OCI-LY1 (cell line): Measurements from ENCODE around the gene JPH3.

Experiments
- H2AFZ ChIP-seq: fragments of 200-600 bp; sonication (generic), shearing (Covaris generic); 2 replicates; pipeline ENCODE4 v1.6.0; 2014; ENCODE audit warnings: antibody characterized with exemption, mild to moderate bottlenecking, low read length
- H3F3A ChIP-seq: fragments of 200-600 bp; sonication (generic), shearing (Covaris generic); 2 replicates; pipeline ENCODE4 v1.6.0; 2014; ENCODE audit warnings: mild to moderate bottlenecking, antibody characterized with exemption, low read length, moderate library complexity; ENCODE audit not compliant: insufficient read depth
- H3K27ac ChIP-seq: fragments of 200-600 bp; sonication (generic); 2 replicates; pipeline ENCODE4 v1.5.1; 2014; ENCODE audit warnings: low read length, mixed run types, mild to moderate bottlenecking, low read depth; ENCODE audit not compliant: poor library complexity, severe bottlenecking
- H3K27me3 ChIP-seq: fragments of 200-600 bp; sonication (generic); 2 replicates; pipeline ENCODE4 v1.6.0; 2014; ENCODE audit warnings: antibody characterized with exemption, mild to moderate bottlenecking, low read length, moderate library complexity; ENCODE audit not compliant: insufficient read depth
- H3K36me3 ChIP-seq: fragments of 200-600 bp; sonication (generic); 2 replicates; pipeline ENCODE4 v1.6.1; 2014; ENCODE audit warnings: mild to moderate bottlenecking, antibody characterized with exemption, low read length, moderate library complexity, mixed read lengths; ENCODE audit not compliant: insufficient read depth
- H3K4me1 ChIP-seq: fragments of 200-600 bp; sonication (generic); 2 replicates; pipeline ENCODE4 v1.5.1; 2014; ENCODE audit warnings: mild to moderate bottlenecking, low read length, moderate library complexity; ENCODE audit not compliant: insufficient read depth, severe bottlenecking
- H3K4me2 ChIP-seq: fragments of 200-600 bp; sonication (generic), shearing (Covaris generic); 2 replicates; pipeline ENCODE4 v1.6.1; 2014; ENCODE audit warnings: low read length
- H3K4me3 ChIP-seq: fragments of 200-600 bp; sonication (generic); 2 replicates; pipeline ENCODE4 v1.5.1; 2014; ENCODE audit warnings: low read length, low read depth, mild to moderate bottlenecking, mixed read lengths; ENCODE audit not compliant: poor library complexity, severe bottlenecking
- H3K79me2 ChIP-seq: fragments of 200-600 bp; shearing (Covaris generic); 2 replicates; pipeline ENCODE4 v1.6.1; 2016; ENCODE audit warnings: mixed run types, low read length, mixed read lengths; ENCODE audit not compliant: insufficient read depth
- H3K9ac ChIP-seq: fragments of 200-600 bp; sonication (generic), shearing (Covaris generic); 2 replicates; pipeline ENCODE4 v1.6.1; 2014; ENCODE audit warnings: mild to moderate bottlenecking, low read length, mixed read lengths
- H3K9me2 ChIP-seq: fragments of 200-600 bp; sonication (generic), shearing (Covaris generic); 2 replicates; pipeline ENCODE4 v1.6.1; 2014; ENCODE audit warnings: low read depth, mild to moderate bottlenecking, low read length, mixed read lengths
- H3K9me3 ChIP-seq: fragments of 200-600 bp; shearing (Covaris generic); 2 replicates; pipeline ENCODE4 v1.6.1; 2014; ENCODE audit warnings: low read length, mixed read lengths
- H4K20me1 ChIP-seq: fragments of 200-600 bp; sonication (generic), shearing (Covaris generic); 2 replicates; pipeline ENCODE4 v1.6.0; 2016; ENCODE audit warnings: mild to moderate bottlenecking, low read length; ENCODE audit not compliant: insufficient read depth
- CTCF ChIP-seq: fragments of 200-600 bp; sonication (generic), shearing (Covaris generic); IDR thresholded peaks from 2 replicates; pipeline ENCODE4 v1.5.1; 2017; ENCODE audit warnings: mild to moderate bottlenecking, antibody characterized with exemption, low read length, moderate library complexity, mixed read lengths
- EZH2 ChIP-seq: fragments of 200-600 bp; sonication (generic), shearing (Covaris generic); IDR thresholded peaks from 2 replicates; pipeline ENCODE4 v1.8.0; 2017; ENCODE audit warnings: borderline replicate concordance, mixed run types, mild to moderate bottlenecking, antibody characterized with exemption, low read length, moderate library complexity, mixed read lengths

JPH3 gene

GRCh38 chr16:87641721-87642120 lies 39.4 kb downstream of the JPH3 start:
- no peaks in the 10 kb centered on the region for H3K4me1 ChIP-seq
- no peaks in the 10 kb centered on the region for H3F3A ChIP-seq
- no peak overlapping the region for H3K9ac ChIP-seq
- no peak overlapping the region for H3K27ac ChIP-seq
- TF ChIP-seq EZH2 (no peak), CTCF (no peak)
- no peak overlapping the region for H3K4me3 ChIP-seq
- peaks cover 8% of the 10 kb centered on the region; the same call in 1 of the 2 replicates for H3K27me3 ChIP-seq
- H3K36me3 ChIP-seq, result no peaks in the 10 kb centered on the region
- no peaks in the 10 kb centered on the region for H3K79me2 ChIP-seq
- no peaks in the 10 kb centered on the region for H3K9me3 ChIP-seq
- H4K20me1 ChIP-seq, result no peaks in the 10 kb centered on the region
- no peaks in the 10 kb centered on the region for H3K9me2 ChIP-seq
- no peak overlapping the region for H3K4me2 ChIP-seq
- no peak overlapping the region for H2AFZ ChIP-seq

GRCh38 chr16:87642491-87642890 lies 40.2 kb downstream of the JPH3 start:
- Histone ChIP-seq H3K9me3 (no peaks in the 10 kb centered on the region), H3K4me1 (no peaks in the 10 kb centered on the region), H3K27ac (no peak overlapping the region), H3K9me2 (no peaks in the 10 kb centered on the region), H3K9ac (no peak overlapping the region), H2AFZ (no peak overlapping the region), H3K4me2 (no peak overlapping the region), H4K20me1 (no peaks in the 10 kb centered on the region), H3K4me3 (no peak overlapping the region), H3F3A (no peaks in the 10 kb centered on the region), H3K36me3 (no peaks in the 10 kb centered on the region), H3K27me3 (peaks cover 12% of the 10 kb centered on the region; the same call in 1 of the 2 replicates), H3K79me2 (no peaks in the 10 kb centered on the region)
- no peak for TF ChIP-seq CTCF
- TF ChIP-seq EZH2, result no peak

- no peaks in the 10 kb centered on the region for H3K9me2 ChIP-seq
- H3K27me3 ChIP-seq, result peaks cover 12% of the 10 kb centered on the region; the same call in 1 of the 2 replicates
- no peaks in the 10 kb centered on the region for H4K20me1 ChIP-seq
- H3K4me3 ChIP-seq, result no peak overlapping the region
- no peaks in the 10 kb centered on the region for H3K9me3 ChIP-seq
- no peak overlapping the region for H2AFZ ChIP-seq
- H3K4me2 ChIP-seq, result no peak overlapping the region
- no peaks in the 10 kb centered on the region for H3F3A ChIP-seq
- no peak overlapping the region for H3K9ac ChIP-seq
- H3K79me2 ChIP-seq, result no peaks in the 10 kb centered on the region
- H3K4me1 ChIP-seq, result no peaks in the 10 kb centered on the region
- no peak for TF ChIP-seq EZH2
- no peak for TF ChIP-seq CTCF
- H3K36me3 ChIP-seq, result no peaks in the 10 kb centered on the region
- H3K27ac ChIP-seq, result no peak overlapping the region
Measured at GRCh38 chr16:87644186-87644585, 41.9 kb downstream of the JPH3 start.
